HG03159 (cell line): Measurements from ENCODE around the gene RAB29.
"Not testable (repeated sequence)": the region's sequence is repeated elsewhere in the genome, so short reads cannot be mapped to it uniquely, and the experiment has no call there.

ENCODE experiments used
- ATAC-seq: cut with Tn5 transposase; IDR thresholded peaks from one replicate; pipeline ENCODE4 v1.9.1; 2021; ENCODE audit warnings: mild to moderate bottlenecking, moderate library complexity; ENCODE audit not compliant: unreplicated experiment

Gene RAB29

DNA sequence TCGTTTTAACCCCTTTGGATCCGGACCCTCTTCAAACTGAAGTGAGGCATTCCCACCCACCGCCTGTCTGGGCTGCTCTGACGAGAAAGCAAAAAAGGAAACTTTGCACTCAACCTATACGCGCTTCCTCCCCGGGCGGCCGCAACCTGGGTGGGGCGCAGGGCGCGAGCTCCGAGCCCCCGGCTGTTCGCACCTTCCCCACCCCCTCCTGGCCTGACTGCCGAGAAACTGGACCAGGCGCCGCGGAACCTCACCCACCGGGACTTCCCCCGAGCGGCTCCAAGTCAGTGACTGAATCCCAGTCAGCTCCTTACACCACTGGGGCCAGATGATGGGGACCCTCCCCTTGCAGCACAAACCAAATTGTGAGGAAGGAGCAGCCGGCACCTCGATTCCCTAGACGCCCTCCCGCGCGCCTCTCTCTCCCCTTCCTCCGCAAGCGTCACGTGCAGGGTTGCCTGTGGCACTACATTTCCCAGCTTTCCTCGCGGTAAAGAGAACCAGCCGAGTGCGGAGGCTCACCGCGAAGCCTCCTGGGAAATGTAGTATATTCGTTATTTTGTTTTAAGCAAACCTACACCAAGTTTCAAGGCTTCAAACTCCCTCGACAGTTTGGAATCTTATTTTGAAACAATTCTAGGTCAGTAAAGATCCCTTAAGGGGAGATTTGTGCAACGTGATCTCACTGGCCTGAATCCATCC lies at the start of gene RAB29:
Gene RAB29, minus strand, starts transcription at position 468 of the 702 bp plus-strand sequence. CDS start 526 bp downstream, outside the sequence.
- peak; percentile 88 for ATAC-seq

DNA sequence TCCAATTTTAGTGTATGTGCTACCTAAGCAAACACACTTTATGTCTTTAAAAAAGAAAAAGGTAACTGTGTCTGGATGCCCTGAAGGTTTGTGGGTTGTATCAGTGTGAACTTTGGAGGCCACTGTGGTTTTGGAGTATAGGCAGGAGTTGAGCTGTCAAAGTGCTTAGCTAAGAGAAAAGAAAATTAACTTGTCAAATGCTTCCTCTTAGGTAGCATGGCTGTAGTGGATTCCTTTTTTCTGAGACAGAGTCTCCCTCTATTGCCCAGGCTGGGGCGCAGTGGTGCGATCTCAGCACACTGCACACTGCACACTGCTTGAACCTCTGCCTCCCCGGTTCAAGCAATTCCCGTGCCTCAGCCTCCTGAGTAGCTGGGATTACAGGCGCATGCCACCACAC lies 48.9 kb upstream of the RAB29 start:
- no peak for ATAC-seq

- not testable (repeated sequence) for ATAC-seq
Measured at GRCh38 chr1:205823260-205823659, 48.0 kb upstream of the RAB29 start.

DNA sequence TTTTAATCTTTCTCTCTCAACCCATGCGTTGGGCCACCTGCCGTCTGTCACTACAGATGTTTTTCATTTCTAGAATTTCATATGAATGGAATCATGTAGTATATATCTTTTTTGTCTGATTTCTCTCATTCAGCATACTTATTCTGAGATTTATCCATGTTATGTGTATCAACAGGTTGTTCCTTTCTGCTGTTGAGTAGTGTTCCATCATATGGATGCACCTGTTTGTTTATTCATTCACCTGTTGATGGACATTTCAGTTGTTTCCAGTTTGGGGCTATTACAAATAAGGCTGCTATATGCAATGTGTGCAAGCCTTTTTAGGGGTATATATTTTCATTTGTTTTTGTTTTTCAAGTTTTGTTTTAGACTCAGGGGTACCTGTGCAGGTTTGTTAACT lies 47.1 kb upstream of the RAB29 start:
- ATAC-seq, result no peak

- no peak for ATAC-seq
Measured at GRCh38 chr1:205817988-205818387, 42.7 kb upstream of the RAB29 start.

GRCh38 chr1:205817364-205817763 lies 42.1 kb upstream of the RAB29 start:
- ATAC-seq, result no peak

DNA sequence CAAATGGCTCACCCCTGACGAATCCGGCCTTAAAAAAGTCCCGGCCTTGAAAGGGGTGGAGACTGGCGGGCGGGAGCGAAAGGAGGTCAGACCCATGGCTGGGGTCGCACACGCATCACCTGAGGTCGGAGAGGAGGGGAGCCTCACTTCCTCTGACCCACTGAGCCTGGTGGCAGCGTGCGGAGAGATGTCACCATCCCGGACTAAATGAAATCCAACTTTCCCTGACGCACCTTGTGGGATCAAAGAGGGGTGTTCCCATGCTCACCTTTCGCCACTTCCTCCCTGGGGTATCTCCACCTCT lies 38.4 kb upstream of the RAB29 start:
- no peak for ATAC-seq

GRCh38 chr1:205812878-205813754 lies 37.8 kb upstream of the RAB29 start, which contains the start of gene SLC41A1:
TSS of gene SLC41A1 (minus strand) at chr1:205813198. CDS start at chr1:205810441, 2,757 bp downstream.
- peak; percentile 75 for ATAC-seq

DNA sequence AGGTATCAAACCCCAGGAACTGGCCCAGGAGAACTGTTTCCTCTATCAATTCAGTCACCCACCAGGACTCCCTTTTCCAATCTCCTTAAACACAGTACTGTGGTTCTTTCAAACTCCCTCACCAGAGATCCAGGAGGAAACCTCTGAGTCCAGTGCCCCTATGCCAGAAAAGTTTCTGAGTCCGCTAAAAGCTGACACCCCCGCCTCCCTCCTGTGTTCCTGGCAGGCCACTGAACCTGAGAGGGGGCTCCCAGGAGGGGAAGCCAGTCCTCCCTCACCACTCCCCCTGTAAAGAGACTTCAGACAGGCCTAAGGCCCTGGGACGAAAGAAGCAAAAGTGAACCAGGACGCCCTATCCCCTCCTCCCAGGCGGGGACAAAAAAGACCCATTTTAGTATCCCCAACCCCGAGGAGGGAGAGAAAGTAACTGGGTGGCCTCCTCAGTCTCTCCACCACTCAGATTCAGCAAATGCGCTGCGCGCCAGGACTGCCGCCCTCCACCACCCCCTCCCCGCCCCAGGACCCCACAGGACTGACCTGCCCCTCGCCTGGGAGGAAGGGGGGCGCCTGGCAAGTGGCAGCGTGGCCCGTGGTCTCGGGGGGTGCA lies 37.1 kb upstream of the RAB29 start:
- ATAC-seq, result peak; percentile 7

DNA sequence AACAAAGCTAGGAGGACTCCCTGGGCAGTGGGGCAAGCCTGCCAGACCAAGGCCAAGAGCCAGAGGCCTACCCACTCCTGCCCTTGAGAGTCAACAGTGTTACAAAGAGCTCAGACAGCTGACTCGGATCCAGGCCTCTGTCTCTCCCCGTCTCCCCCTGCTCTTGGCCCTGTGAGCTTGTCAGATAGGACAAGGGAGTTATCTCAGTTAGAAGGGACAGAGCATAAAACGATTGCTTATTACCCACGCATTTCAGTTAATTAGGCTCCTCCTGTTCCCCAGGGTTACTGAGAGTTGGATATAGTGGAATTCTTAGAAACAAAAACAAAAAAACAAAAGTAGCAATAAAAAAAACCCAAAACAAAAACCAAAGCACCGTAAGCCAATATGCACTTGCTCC lies 36.4 kb upstream of the RAB29 start:
- ATAC-seq, result no peak

- no peak for ATAC-seq
Measured at GRCh38 chr1:205810448-205811157, 35.3 kb upstream of the RAB29 start.

GRCh38 chr1:205809942-205810345 lies 34.7 kb upstream of the RAB29 start:
- no peak for ATAC-seq

DNA sequence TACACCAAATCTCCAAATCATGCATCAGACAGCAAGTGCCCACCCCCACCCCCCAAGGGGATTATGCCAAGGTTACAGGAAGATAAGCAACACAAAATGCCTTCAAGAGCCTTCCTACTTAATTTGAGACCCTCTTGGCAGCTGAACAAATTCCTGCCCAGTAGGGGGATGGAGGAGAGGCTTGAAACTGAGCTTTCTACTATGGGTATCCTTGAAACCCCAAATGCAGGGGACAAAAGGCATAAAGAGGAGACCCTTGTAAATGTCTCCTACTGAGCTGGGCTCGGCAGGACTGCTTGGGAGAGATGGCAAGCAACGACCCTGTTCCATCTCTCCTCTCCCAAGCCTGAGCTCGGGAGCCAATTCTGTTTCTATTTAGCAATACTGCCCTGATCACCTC lies 34.2 kb upstream of the RAB29 start:
- no peak for ATAC-seq

DNA sequence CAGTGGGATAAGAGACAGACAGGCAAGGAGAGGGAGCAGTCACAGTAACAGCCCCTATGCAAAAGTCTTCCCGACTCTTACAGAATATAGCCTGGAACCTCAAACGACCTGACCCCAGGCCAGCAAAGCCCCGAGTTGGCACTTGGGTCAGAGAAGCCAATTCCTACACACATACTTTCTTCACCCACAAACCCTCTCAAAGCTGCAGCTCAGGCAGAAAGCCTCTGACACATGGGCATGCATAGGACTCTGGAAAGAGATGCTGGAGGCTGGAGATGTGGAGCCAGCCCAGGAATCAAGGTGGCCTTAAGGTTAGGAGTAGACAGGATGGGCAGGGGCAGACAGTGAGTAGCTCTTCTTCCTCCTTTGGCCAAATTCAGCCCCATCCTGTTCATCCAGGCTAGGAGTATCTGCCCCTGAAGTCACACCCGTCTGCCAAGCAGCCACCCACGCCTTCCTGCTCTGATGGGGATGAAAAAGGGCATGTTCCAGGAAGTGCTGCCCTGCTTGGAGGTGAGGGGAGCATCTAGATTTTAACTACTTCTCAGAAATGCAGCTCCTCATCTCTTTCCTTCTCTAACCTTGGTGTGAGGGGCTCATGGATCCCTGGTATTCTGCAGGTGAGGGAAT lies 29.9 kb upstream of the RAB29 start:
- ATAC-seq, result no peak

GRCh38 chr1:205804605-205805004 lies 29.3 kb upstream of the RAB29 start:
- no peak for ATAC-seq

DNA sequence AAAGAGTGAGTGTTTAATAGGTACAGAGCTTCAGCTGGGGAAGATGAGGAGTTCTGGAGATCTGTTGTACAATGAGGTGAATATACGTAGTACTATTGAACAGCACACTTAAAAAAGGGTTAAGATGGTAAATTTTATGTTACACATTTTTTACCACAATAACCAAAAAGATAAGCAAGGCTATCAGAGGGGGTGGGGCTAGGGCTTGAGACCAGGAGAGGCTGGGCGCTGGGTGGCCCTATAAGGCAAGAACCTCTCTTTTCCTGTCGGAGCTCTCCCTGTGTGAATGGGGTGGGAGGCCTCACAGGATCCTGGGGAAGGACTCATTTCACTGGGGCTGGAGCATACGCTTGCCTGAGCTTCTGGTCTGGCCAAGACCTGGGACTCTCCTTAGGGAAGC lies 28.7 kb upstream of the RAB29 start:
- no peak for ATAC-seq

GRCh38 chr1:205802060-205802459 lies 26.8 kb upstream of the RAB29 start:
- no peak for ATAC-seq

GRCh38 chr1:205800981-205801703 lies 25.9 kb upstream of the RAB29 start:
- no peak for ATAC-seq

- no peak for ATAC-seq
Measured at GRCh38 chr1:205800427-205800826, 25.1 kb upstream of the RAB29 start.

DNA sequence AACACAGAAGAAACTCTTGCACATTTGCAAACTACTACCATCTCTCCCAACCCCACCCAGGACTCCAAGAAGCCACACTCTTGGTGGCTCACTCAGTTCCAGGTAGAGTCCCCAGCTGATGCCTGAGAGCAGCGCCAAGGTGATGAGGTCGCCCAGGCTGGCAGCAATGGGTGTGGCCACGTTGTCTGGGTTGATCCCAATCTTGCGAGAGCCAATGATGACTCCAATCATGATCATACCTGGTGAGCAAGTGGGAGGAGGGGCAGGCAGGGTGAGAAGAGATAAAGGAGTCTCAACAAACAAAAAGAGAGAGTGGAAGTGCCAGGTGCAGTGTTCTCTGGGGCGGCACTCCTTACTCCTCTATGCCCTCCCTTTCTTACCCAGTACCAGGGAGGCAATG lies 23.3 kb upstream of the RAB29 start:
- no peak for ATAC-seq
